GM13976 (cell line): ENCODE measurements around the gene SSTR3.

ENCODE experiments used
- DNase-seq: peaks from one replicate; pipeline ENCODE4 v3.0.0; 2012; ENCODE audit warnings: low spot score
- in situ Hi-C: fragments of 300-500 bp; cut with MboI; formaldehyde crosslinking; loops from one replicate; pipeline ENCODE4 v1.12.0; 2022; ENCODE audit warnings: low sequenced_read_pairs, mixed read lengths, inconsistent platforms; ENCODE audit not compliant: unreplicated experiment
- TF ChIP-seq, protein P1 (sequence below): IDR thresholded peaks from 2 replicates; pipeline ENCODE4 v1.5.1; 2012; ENCODE audit warnings: borderline replicate concordance, mild to moderate bottlenecking; ENCODE audit not compliant: insufficient read depth; ENCODE audit errors: extremely low read depth, missing control alignments, control extremely low read depth

Gene SSTR3

DNA sequence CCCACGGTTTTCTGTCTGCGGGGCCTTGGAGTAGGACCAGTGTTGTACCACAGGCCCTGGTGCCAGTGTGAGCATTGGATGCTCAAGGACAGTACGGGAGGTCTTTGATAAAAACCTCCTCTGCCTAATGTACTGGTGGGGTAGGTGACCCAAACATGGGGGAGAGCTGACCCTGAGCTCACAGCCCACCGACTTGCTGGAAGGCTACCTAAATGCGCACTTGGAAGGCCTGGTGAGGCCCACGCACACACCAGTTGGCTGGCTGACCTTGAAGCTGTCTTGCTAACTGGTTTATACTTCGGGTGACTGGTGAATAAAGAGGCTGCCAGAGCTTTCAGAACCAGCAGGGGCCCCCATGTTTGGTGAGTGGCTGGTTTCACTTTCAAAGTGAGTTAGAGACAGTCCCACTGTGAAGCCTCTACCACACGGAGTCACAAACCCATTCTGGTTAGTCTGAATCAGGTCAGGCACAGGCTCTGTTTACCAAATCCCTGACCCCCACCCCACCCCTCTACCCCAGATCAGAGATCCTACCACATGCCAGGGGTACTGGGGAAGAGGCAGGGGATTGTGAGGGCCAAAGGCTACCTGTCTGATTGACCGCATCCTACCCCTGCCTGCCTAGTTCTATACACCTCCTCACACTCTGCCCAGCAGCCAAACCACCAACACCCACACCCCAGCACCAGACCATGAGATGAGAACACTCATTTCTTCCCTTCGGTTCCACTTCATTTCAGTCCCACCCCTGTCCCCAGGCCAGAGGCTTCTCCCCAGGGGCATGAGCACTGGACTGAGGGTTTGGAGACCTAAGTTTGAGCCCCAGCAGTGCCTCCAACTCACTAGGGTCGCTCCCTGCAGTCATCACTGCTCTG lies 49.8 kb downstream of the SSTR3 start:
- in situ Hi-C loops: no loop called here
- peak; percentile 87 for DNase-seq
- TF ChIP-seq, protein P1, sequence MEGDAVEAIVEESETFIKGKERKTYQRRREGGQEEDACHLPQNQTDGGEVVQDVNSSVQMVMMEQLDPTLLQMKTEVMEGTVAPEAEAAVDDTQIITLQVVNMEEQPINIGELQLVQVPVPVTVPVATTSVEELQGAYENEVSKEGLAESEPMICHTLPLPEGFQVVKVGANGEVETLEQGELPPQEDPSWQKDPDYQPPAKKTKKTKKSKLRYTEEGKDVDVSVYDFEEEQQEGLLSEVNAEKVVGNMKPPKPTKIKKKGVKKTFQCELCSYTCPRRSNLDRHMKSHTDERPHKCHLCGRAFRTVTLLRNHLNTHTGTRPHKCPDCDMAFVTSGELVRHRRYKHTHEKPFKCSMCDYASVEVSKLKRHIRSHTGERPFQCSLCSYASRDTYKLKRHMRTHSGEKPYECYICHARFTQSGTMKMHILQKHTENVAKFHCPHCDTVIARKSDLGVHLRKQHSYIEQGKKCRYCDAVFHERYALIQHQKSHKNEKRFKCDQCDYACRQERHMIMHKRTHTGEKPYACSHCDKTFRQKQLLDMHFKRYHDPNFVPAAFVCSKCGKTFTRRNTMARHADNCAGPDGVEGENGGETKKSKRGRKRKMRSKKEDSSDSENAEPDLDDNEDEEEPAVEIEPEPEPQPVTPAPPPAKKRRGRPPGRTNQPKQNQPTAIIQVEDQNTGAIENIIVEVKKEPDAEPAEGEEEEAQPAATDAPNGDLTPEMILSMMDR: no peak

DNA sequence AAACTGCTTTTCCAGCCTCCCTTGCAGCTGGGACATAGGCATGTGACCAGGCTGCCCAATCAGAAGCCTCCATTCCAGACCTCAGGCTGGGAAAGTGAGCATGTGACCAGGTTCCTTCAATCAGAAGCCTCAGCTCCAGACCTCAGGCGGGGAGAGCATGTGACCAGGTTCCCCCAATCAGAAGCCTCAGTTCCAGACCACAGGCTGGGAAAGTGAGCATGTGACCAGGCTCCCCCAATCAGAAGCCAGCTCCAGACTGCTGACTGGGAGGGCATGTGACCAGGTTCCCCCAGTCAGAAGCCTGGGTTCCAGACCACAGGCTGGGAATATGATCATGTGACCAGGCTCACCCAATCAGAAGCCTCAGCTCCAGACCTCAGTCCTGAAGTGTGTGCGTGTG lies 50.8 kb downstream of the SSTR3 start:
- in situ Hi-C loops: no loop called here

GRCh38 chr22:37160027-37160426 lies 52.2 kb downstream of the SSTR3 start:
- in situ Hi-C loops: no loop called here
- TF ChIP-seq, protein P1: no peak
- DNase-seq: no peak

More for the DNA sequence above, 50.8 kb downstream of the SSTR3 start:
- TF ChIP-seq, protein P1: no peak
- DNase-seq: no peak

DNA sequence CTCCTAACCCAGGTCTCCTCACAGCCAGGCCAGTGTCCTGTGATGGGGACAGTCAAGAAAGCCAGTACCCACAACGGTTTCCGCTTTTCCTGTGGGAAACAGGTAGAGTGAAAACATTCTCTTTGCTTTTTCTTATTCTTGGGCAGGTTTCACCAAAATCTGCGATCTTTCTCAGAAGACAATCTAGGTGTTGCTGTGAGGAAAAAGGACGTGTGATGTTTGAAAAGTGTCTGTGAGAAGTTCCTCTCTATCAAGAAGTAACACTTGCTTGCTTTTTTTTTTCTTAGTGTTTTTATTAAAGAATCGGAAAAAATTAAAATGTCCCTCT lies 53.4 kb downstream of the SSTR3 start:
- TF ChIP-seq, protein P1: no peak
- in situ Hi-C loops: no loop called here
- no peak for DNase-seq

DNA sequence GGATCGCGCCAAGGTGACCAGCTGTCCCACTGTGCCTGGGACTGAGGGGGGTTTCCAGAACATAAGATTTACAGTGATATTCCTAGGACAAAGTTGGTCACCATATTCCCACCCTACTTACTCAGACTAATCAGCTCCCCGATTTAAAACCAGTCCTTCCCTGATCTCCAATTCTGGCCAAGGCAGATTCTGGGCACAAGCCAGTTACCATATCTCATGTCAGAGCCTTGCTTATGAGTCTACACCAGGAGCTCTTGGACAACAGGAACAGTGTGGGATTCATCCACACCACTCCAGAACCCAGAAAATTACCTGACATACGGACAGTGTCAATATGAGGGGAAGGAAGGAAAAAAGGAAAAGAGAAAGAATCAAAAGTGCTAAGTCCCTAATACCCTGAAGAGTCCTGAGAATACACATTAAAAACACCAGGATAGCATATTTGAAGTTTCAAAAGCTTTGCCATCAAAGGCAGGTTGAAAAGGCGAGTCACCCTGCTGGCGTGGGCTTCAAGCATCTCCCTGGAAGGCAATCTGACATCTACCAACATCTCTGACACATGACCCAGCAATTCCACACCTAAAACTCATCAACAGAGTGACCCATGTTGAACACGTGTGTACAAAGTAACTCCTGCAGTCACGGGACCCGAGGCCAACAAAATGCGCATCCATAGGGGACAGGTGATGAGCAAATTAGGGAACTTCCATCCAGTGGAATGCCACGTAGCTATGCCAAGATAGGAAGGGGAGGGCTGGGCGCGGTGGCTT lies 54.6 kb downstream of the SSTR3 start:
- TF ChIP-seq, protein P1: no peak
- in situ Hi-C loops: no loop called here
- DNase-seq: no peak

GRCh38 chr22:37156686-37157435 lies 55.4 kb downstream of the SSTR3 start:
- in situ Hi-C loops: no loop called here
- TF ChIP-seq, protein P1: no peak
- no peak for DNase-seq
